Renal cortical epithelial cell (primary cell): ENCODE results near the gene BTNL8. TPM values are rescaled to one million over a fixed set of nuclear protein-coding genes. Genes with fewer than 3 reads are reported as not detected.
"Not testable (repeated sequence)": the region's sequence is repeated elsewhere in the genome, so short reads cannot be mapped to it uniquely, and the experiment has no call there.

Source experiments
- DNase-seq: peaks from one replicate; pipeline ENCODE4 v3.0.0-alpha.2; 2011; ENCODE audit warnings: low read depth
- total RNA-seq: library from RNA; depleted of rRNA; stranded (reverse); fragments of >200 nt; gene quantifications from 2 replicates; pipeline ENCODE4 v1.2.3, GENCODE V29; 2014

BTNL8 gene
- total RNA-seq, 1 donor from 2014 or later: not detected

- DNase-seq: no peak
These were observed 23.0 kb upstream of the BTNL8 start for GRCh38 chr5:180875860-180876426.

GRCh38 chr5:180885845-180886529 is 13.0 kb upstream of the BTNL8 start:
- peak; percentile 47 for DNase-seq

- no peak for DNase-seq
These were observed 9.6 kb upstream of the BTNL8 start for GRCh38 chr5:180889381-180889780.

- not testable (repeated sequence) for DNase-seq
These were observed 3.6 kb upstream of the BTNL8 start for GRCh38 chr5:180895330-180895729.

GRCh38 chr5:180900178-180900577 is 1.2 kb downstream of the BTNL8 start:
- no peak for DNase-seq

DNA sequence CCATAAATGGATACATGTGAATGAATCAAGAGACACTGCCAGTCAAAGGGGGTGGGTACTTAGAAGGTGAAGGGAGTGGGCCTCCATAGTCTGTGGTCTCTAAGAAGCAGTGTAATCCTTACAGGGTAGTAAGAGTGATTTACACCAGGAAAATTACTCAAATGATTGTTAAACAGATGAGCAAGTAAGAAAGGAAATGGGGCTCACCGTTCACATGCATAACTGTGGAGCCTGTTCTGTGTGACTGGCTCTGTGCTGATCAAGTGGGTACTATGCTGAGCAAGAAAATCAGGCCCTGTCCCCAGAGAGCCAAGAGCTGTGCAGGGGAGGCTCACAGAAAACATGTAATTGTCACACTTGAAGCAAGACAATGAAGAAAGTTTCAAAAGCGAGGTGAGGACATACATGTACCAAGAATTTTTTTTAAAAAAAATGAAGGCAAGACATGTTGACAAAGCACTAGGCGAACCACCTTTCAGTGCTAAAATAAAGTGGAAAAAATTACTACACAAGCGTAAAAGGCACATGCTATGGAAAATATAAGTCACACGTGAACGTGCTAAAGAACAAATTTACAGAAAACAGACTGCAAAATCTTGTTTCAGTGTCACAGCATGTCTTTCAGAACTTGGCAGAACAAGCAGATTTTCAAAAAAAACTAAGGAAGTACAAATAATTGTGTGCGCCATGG is 2.5 kb downstream of the BTNL8 start:
- no peak for DNase-seq

GRCh38 chr5:180908400-180908799 is 9.4 kb downstream of the BTNL8 start:
- no peak for DNase-seq

DNA sequence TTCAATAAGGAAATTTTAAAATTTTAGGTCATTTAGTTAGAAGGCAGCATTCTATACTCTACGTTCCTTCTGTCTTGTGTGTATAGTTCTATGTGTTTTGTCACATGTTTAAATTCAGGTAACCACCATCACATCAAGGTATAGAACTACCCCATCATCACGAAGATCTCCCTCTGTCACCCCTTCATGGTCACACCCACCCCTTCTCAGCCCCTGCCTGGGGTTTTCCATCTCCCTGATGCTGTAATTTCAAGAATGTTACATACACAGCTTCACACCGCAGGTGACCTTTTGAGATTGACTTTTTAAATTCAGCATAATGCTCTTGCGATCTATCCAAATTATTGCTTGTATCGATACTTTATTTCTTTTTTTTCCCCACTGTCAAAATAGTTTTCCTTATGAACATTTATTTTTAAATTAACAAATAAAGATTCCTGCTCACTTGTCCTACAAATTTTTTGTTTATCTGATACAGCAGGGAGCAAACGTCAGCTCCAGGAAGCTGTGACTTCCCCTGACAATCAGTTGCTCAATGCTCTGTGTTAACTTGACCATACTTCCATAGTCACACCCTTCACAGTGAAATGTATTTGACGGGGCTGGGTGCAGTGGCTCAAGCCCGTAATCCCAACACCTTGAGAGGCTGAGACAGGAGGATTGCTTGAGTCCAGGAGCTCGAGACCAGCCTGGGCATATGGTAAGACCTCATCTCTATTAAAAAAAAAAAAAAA is 10.2 kb downstream of the BTNL8 start:
- DNase-seq: no peak

DNA sequence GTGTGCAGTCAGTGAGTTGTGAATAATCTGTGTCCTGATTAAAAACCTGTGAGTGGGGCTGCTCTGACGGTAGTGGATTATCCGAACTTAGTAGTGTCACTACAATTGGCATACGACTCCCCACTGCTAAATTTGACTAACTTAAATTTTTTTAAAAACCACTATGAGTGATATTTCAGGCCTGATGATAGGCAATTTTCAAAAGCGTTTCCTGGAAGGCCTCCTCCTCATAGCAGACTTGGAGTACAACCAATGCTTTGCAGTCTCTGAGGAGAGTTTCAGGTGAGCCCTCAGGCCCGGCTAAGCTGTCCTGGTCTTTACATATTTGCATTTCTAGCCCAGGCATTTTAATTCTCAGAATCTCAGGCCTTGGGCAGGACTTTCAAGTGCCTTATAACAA is 10.8 kb downstream of the BTNL8 start:
- no peak for DNase-seq

GRCh38 chr5:180910182-180910581 is 11.2 kb downstream of the BTNL8 start:
- DNase-seq: no peak

GRCh38 chr5:180910735-180911134 is 11.8 kb downstream of the BTNL8 start:
- DNase-seq: peak; percentile 12

GRCh38 chr5:180914646-180915045 is 15.7 kb downstream of the BTNL8 start:
- no peak for DNase-seq

DNA sequence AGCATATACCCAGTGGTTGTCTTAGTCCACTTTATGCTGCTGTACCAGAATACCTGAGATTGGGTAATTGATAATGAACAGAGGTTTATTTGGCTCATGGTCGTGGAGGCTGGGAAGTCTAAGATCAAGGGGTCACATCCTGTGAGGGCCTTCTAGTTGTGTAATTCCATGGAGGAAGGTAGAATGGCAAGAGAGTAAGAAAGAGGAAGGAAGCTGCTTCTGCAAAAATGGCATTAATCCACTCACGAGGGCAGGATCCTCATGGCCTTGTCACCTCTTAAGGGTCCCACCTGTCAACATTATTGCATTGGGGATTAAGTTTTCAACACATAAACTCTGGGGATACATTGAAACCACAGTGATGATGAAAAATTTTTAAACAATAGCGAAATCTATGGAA is 17.0 kb downstream of the BTNL8 start:
- DNase-seq: no peak

DNA sequence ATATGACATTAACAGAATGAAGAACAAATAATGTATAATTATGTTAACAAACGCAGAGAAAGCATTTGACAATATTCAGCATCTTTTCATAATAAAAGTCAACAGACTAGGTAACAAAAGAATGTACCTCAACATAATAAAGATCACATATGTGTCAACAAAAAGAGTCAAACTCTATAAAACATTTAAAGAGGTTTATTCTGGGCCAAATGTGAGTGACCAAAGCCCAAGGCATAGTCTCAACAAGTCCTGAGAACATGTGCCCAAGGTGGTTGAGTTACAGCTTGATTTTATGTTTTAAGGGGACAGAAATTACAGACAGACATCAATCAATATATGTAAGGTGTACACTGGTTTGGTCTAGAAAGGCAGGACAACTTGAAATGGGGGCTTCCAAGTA is 19.4 kb downstream of the BTNL8 start:
- DNase-seq: no peak

DNA sequence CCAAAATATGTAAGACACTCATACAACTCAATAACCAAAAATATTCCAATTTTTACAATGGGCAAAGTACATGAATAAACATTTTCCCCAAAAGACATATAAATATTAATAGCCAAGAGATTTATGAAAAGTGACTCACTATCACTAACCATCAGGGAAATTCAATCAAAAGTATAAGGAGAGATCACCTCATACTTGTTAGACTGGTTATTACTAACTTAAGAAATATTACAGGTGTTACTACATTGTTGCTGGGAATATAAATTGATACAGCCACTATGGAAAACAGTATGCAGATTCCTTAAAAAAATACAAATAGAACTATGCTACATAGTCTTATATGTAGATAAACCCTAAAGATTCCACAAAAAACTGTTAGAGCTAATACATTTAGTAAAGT is 21.8 kb downstream of the BTNL8 start:
- no peak for DNase-seq

GRCh38 chr5:180922932-180923331 is 24.0 kb downstream of the BTNL8 start:
- DNase-seq: no peak

DNA sequence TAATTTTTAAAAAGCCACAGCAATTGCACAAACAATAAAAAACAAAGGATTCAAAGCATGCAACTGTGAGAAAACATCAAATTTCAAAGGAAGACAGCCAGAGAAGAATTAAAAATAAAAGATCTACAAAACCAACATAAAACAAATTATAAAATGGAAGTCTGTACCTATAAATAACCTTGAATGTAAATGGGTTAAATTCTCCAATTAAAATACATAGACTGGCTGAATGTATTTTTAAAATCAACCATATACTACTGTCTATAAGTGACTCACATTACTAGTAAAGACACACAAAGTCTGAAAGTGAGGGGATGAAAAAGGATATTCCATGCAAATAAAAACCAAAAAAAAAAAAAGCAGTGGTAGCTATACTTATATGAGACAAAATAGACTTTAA is 33.7 kb downstream of the BTNL8 start:
- DNase-seq: no peak

- no peak for DNase-seq
These were observed 36.2 kb downstream of the BTNL8 start for GRCh38 chr5:180935203-180935602.

DNA sequence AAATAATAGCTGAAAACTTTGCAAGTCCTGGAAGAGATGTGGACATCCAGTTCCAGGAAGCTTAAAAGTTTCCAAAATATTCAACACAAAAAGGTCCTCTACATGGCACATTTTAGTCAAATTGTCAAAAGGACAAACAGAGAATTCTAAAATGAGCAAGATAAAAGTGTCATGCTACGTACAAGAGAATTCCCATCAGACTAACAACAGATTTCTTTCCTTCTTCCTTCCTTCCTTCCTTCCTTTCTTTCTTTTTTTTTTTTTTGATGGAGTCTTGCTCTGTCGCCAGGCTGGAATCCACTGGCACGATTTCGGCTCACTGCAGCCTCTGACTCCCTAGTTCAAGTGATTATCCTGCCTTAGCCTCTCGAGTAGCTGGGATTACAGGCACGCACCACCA is 39.3 kb downstream of the BTNL8 start:
- DNase-seq: no peak

DNA sequence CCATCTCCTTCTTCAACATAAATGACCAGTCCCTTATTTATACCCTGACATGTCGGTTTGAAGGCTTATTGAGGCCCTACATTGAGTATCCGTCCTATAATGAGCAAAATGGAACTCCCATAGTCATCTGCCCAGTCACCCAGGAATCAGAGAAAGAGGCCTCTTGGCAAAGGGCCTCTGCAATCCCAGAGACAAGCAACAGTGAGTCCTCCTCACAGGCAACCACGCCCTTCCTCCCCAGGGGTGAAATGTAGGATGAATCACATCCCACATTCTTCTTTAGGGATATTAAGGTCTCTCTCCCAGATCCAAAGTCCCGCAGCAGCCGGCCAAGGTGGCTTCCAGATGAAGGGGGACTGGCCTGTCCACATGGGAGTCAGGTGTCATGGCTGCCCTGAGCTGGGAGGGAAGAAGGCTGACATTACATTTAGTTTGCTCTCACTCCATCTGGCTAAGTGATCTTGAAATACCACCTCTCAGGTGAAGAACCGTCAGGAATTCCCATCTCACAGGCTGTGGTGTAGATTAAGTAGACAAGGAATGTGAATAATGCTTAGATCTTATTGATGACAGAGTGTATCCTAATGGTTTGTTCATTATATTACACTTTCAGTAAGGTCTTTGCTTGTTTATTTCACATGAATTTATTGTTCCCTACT is 51.5 kb downstream of the BTNL8 start:
- no peak for DNase-seq

DNA sequence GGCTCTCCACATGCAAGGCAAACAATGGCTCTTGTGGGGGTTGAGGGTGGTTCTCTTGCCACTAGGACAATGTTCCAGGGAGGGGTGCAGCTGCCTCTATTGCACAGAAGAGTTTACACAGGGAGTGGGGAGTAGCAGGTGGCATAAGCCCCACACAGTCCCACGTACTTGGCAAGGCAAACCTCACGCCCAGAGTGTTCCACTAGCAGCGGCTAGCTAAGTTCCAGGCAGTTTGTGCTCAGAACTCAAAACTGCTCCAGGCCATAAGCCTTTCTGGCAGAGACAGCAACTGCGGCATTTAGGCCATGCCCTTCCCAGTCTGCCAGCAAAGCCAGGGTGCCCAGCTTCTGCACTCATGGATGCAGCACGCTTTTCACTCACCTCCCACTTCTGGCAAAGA is 60.7 kb downstream of the BTNL8 start:
- no peak for DNase-seq

DNA sequence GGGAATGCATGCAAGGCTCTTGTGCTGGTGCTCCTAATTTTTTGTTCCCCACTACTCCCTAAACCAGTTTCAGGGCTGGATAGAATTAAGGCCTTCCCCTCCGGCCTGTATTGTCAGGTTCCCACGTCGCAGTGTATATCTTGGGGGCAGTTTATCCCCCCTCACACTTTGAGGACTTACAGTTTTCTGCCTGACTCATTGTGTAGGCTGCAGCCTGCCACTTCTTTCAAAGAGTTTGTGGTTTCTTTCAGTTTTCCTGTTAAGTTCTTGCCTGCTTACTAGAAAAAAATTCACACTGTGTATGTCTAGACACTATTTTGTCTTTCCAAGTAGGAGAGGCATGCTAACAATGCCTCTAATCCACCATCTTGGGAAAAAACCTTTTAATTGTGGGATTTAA is 61.2 kb downstream of the BTNL8 start:
- DNase-seq: no peak
